ENCODE data around the gene KCNA1. TPM values are rescaled to one million over a fixed set of nuclear protein-coding genes. Genes with fewer than 3 reads are reported as not detected.

KCNA1 gene
- polyA plus RNA-seq, 1 donor from 2014 or later, result 14.7 TPM

DNA sequence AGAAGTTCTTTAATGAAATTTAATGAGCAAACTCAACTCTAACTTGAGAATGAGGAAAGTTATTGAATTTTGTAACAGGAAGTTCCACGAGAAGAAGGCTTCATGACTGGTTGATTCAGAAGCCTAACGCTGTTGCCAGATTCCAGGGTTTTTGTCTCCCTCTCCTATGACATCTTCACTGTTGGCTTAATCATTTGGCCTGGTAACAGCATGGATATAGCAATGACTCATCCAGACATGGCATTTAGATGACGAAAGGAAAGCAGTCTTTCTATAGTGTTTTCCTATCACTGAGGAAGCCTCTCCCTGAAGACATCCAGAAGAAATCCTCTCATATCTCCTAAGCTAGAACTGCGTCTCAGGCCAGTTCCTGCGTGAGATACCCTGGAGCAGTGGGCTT lies 9.4 kb upstream of the KCNA1 start:
- Histone ChIP-seq H2AFZ (ENCODE audit: low read depth, low read length) (no peak overlapping the region), H4K20me1 (ENCODE audit: insufficient read depth) (no peaks in the 10 kb centered on the region), H3K9me2 (ENCODE audit: insufficient read depth, low read length) (no peaks in the 10 kb centered on the region), H3K9me3 (ENCODE audit: low read length) (no peaks in the 10 kb centered on the region), H3K4me3 (ENCODE audit: low read length) (no peak overlapping the region), H3F3A (ENCODE audit: insufficient read depth, low read length, poor library complexity, severe bottlenecking) (no peaks in the 10 kb centered on the region), H3K27ac (ENCODE audit: low read length) (no peak overlapping the region), H3K36me3 (ENCODE audit: insufficient read depth, low read length) (no peaks in the 10 kb centered on the region), H3K4me2 (ENCODE audit: low read length) (no peak overlapping the region), H3K9ac (ENCODE audit: low read length) (no peak overlapping the region), H3K27me3 (ENCODE audit: insufficient read depth, low read depth, low read length) (no peaks in the 10 kb centered on the region), H3K79me2 (replicated peaks; ENCODE audit: insufficient read depth, low read length) (no peaks in the 10 kb centered on the region)
- TF ChIP-seq REST (IDR thresholded peaks at IDR 0.05; ENCODE audit: borderline replicate concordance), result no peak
- TF ChIP-seq EZH2 (IDR thresholded peaks at IDR 0.05; ENCODE audit: borderline replicate concordance, insufficient read depth, low read length, poor library complexity, severe bottlenecking), result no peak
- TF ChIP-seq MXI1 (conservative IDR thresholded peaks at IDR 0.05; ENCODE audit: poor library complexity, severe bottlenecking), result no peak
- TF ChIP-seq POLR2AphosphoS5 (IDR thresholded peaks at IDR 0.05), result no peak
- no peak for TF ChIP-seq RAD21 (conservative IDR thresholded peaks at IDR 0.05)
- TF ChIP-seq EP300 (conservative IDR thresholded peaks at IDR 0.05; ENCODE audit: poor library complexity, severe bottlenecking), result no peak

GRCh38 chr12:4905316-4905715 lies 4.4 kb upstream of the KCNA1 start:
- H3K27me3 ChIP-seq (ENCODE audit: insufficient read depth, low read depth, low read length), result peaks cover 37% of the 10 kb centered on the region
- H3K9me3 ChIP-seq (ENCODE audit: low read length), result no peaks in the 10 kb centered on the region
- TF ChIP-seq CTCF (IDR thresholded peaks at IDR 0.05; ENCODE audit: poor library complexity, severe bottlenecking) (no peak), POLR2AphosphoS5 (IDR thresholded peaks at IDR 0.05) (no peak), SMC3 (conservative IDR thresholded peaks at IDR 0.05; ENCODE audit: poor library complexity) (no peak), MXI1 (conservative IDR thresholded peaks at IDR 0.05; ENCODE audit: poor library complexity, severe bottlenecking) (no peak), EZH2 (IDR thresholded peaks at IDR 0.05; ENCODE audit: borderline replicate concordance, insufficient read depth, low read length, poor library complexity, severe bottlenecking) (no peak), EP300 (conservative IDR thresholded peaks at IDR 0.05; ENCODE audit: poor library complexity, severe bottlenecking) (no peak), REST (IDR thresholded peaks at IDR 0.05; ENCODE audit: borderline replicate concordance) (no peak), RAD21 (conservative IDR thresholded peaks at IDR 0.05) (no peak), TAF1 (IDR thresholded peaks at IDR 0.05; ENCODE audit: low read depth) (no peak)
- H3K27ac ChIP-seq (ENCODE audit: low read length), result no peak overlapping the region
- H3F3A ChIP-seq (ENCODE audit: insufficient read depth, low read length, poor library complexity, severe bottlenecking), result no peaks in the 10 kb centered on the region
- H3K36me3 ChIP-seq (ENCODE audit: insufficient read depth, low read length), result no peaks in the 10 kb centered on the region
- H3K79me2 ChIP-seq (replicated peaks; ENCODE audit: insufficient read depth, low read length), result no peaks in the 10 kb centered on the region
- no peak overlapping the region for H3K4me2 ChIP-seq (ENCODE audit: low read length)
- no peak overlapping the region for H3K4me3 ChIP-seq (ENCODE audit: low read length)
- H3K9me2 ChIP-seq (ENCODE audit: insufficient read depth, low read length), result no peaks in the 10 kb centered on the region
- no peak overlapping the region for H2AFZ ChIP-seq (ENCODE audit: low read depth, low read length)
- H4K20me1 ChIP-seq (ENCODE audit: insufficient read depth), result no peaks in the 10 kb centered on the region
- no peak overlapping the region for H3K9ac ChIP-seq (ENCODE audit: low read length)
